ENCODE measurements around the gene KIF18A. TPM values are rescaled to one million over a fixed set of nuclear protein-coding genes. Genes with fewer than 3 reads are reported as not detected.
"Not testable (repeated sequence)": the region's sequence is repeated elsewhere in the genome, so short reads cannot be mapped to it uniquely, and the experiment has no call there.

Gene KIF18A
- total RNA-seq (2014; rRNA removed; shearing (Covaris generic)): 27.5 and 46.9 TPM in 2 replicates

GRCh38 chr11:28107750-28108618, at the start of gene KIF18A, which contains the start of gene METTL15:
Gene KIF18A (minus strand): TSS chr11:28108156. CDS start chr11:28097947, 10,209 bp downstream.
Gene METTL15 (plus strand): TSS chr11:28108388. CDS start chr11:28113335, 4,947 bp downstream.
- peak; percentile 100 for DNase-seq (ENCODE audit: low read depth)

- no peak for DNase-seq (ENCODE audit: low read depth)
Measured at GRCh38 chr11:28153586-28153985, 45.6 kb upstream of the KIF18A start.

DNA sequence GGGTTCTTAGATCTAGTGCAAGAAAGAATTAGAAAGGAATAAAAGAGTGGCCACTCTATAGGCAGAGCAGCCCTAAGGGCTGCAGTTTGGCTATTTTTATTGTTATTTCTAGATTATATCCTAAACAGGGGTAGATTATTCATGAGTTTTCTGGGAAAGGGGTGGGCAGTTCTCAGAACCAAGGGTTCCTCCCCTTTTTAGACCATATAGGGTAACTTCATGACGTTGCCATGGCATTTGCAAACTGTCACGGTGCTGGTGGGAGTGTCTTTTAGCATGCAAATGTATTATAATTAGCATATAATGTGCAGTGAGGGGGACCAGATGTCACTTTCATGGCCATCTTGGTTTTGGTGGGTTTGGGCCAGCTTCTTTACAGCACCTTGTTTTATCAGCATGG, 44.8 kb upstream of the KIF18A start:
- DNase-seq (ENCODE audit: low read depth): no peak

GRCh38 chr11:28146123-28146751, 38.3 kb upstream of the KIF18A start:
- DNase-seq (ENCODE audit: low read depth): peak; percentile 75

GRCh38 chr11:28144808-28145207, 36.9 kb upstream of the KIF18A start:
- no peak for DNase-seq (ENCODE audit: low read depth)

DNA sequence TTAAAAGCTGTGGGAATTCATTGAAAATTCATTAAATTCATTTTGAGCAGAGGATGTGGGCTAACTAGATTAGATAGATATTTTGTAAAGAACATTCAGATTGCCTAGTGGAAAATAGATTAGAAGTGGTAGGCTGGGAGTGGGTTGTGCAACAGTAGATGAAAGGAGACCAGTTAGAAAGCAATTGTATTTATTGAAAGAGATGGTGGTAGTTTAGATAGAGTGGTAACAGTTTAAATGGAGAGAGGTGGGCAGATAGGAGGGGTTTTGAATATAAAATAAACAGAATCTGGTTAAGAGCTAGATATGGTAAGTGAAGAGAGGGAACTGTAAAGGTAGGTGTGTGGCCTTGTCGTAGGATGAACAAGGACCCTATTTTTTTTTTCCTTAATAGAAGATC, 34.8 kb upstream of the KIF18A start:
- no peak for DNase-seq (ENCODE audit: low read depth)

GRCh38 chr11:28140689-28141455, 32.9 kb upstream of the KIF18A start:
- no peak for DNase-seq (ENCODE audit: low read depth)

DNA sequence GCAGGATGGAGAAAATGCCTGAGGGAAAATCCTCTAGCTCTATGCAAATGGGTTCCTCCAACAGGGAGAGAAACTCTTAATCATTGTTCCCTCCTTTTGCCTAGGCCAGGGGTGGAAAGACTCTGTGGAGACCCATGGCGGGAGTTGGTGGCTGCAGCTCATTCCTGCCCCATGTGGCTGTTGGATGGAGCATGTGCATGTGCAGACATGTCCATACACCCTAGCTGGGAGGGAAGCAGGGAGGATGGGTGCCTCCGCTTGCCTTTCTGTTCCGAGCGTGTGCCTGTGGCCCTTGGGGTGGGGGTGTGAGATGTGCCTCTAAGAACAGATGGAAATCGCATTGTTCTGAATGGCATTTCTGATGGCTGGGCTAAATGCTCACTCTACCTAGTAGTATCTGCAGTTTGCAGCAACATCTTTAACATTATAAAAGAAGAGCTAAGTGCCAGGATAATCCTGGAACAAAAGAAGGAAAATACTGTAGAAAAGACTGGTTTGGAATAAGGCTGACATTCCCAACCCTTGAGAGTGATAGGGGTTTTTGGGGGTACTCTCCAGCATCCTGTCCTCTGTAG, 32.0 kb upstream of the KIF18A start:
- DNase-seq (ENCODE audit: low read depth): no peak

DNA sequence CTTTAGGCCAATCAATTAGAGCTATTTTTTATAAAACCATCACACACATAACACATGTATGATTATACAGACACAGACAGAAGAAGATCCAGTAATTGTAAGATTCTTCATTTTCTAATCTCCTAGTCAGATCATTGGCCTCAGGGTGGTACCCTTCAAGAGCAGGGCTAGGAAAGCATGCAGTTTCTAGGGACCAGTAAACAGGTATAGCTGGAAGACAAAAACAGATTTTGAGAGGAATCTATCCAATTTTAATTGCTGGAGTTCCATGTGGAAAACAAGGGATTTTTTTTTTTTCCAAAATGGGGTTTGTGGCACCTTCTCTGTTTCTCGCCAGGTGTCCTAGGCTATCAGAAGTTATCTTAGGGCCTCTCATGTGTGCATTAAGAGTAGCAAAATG, 29.9 kb upstream of the KIF18A start:
- no peak for DNase-seq (ENCODE audit: low read depth)

DNA sequence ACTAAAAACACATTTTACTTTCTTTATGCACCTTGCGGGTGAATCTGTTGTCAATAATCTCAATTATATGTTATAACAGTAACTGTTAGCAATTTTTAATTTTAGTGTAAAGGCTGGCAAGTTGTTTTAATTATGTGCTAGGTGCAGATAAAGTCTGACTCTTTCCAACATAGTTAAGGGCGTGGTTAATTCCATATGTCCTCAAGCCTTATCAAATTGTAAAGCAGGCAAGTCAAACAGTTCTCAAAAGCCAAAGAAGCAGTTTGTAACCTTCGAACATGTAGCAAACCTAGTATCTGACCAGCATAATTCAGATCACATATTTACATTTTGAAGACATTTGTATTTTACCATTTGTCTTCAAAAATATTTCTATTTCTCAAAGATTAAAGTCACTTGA, 29.4 kb upstream of the KIF18A start:
- DNase-seq (ENCODE audit: low read depth): no peak

DNA sequence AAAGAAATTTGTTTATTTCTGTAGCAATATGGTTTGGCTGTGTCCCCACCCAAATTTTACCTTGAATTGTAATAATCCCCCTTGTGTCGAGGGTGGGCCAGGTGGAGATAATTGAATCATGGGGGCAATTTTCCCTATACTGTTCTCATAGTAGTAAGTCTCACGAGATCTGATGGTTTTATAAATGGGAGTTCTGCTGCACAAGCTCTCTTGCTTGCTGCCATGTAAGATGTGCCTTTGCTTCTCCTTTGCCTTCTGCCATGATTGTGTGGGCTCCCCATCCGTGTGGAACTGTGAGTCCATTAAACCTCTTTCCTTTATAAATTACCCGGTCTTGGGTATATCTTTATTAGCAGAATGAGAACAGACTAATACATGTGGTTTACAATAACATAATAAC, 28.2 kb upstream of the KIF18A start:
- DNase-seq (ENCODE audit: low read depth): not testable (repeated sequence)

GRCh38 chr11:28133146-28133545, 25.2 kb upstream of the KIF18A start:
- no peak for DNase-seq (ENCODE audit: low read depth)

DNA sequence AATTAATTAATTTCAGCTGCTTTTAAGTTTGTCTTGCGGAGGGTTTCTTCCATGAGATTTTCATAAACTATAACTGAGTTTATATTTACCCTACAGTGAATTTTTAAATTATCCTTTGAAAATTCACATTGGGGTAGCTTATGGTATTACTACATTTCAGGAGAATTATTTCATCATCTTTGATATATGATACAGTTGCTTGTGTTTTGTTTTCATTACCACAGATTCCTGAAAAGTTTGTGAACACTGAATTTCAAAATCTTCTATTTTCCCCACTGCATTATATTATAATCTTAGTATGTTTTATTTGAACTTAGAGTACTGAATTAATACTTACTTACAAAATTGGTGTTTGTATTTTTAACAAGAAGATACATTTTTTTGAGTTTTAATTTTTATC, 24.6 kb upstream of the KIF18A start:
- no peak for DNase-seq (ENCODE audit: low read depth)

GRCh38 chr11:28123151-28123581, 15.2 kb upstream of the KIF18A start:
- DNase-seq (ENCODE audit: low read depth): no peak

GRCh38 chr11:28117712-28118111, 9.8 kb upstream of the KIF18A start:
- no peak for DNase-seq (ENCODE audit: low read depth)

- DNase-seq (ENCODE audit: low read depth): no peak
Measured at GRCh38 chr11:28114731-28115130, 6.8 kb upstream of the KIF18A start.

DNA sequence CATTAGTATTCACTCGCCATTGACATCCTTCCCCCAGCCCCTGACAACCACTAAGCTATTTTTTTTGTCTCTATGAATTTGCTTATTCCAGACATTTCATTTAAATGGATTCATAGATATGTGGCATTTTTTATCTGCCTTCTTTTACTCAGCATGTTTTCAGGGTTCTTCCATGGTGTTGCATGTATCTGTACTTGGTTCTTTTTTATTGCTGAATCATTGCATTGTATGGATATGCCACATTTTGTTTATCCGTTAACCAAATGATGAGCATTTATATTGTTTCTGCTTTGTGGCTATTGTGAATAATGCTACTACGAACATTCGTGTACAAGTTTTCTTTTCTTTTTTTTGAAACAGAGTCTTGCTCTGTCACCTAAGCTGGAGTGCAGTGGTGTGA, 6.2 kb upstream of the KIF18A start:
- no peak for DNase-seq (ENCODE audit: low read depth)

GRCh38 chr11:28110821-28111200, 2.9 kb upstream of the KIF18A start:
- no peak for DNase-seq (ENCODE audit: low read depth)

- peak; percentile 82 for DNase-seq (ENCODE audit: low read depth)
Measured at GRCh38 chr11:28110108-28110820, 2.3 kb upstream of the KIF18A start.

DNA sequence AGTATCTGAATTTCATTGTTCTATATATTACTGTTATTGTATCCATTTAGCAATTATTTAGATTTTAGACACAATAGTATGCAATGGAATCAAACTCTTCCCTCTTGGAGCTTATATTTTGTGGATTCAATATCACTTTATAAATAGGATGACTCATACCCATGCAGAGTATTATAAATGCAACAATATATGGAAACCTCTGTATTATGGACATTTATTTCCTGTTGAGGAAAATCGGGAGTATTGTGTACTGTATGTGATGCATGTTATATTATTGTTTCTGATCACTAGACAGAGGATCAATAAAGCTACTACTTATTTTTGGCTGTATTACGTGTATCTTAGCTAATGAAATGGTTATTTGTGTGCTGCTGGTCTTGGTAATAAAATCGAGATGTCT, 1.0 kb upstream of the KIF18A start:
- DNase-seq (ENCODE audit: low read depth): no peak

DNA sequence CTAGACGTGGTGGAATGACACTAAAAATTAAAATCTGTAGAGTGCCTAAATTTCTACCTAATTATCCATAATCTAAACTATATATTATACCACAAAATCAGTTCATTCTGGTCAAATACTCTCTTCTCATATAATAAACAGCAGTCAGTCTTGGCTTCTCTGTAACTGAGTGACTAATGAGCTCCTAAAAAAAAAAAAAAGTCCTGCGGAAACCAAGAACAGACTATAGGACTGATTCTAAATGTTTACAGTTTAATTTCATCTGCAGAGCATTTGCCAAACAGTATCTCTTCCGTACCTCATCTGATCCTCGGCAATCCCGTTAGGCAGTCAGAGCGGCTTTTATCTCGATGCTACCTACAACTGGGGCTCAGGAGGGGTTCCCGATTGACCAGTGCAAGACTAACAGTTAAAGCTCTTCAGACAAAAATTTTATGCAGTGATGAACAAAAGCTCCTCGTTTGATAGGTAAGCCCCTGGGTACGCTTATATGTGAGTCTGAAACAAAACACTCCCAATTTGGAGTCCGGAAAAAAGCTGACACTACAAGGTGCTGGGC, 686 bp downstream of the KIF18A start:
- DNase-seq (ENCODE audit: low read depth): no peak
